Right atrium auricular region (tissue), 2 donors: ENCODE results near the gene CEP350. TPM values are rescaled to one million over a fixed set of nuclear protein-coding genes. Genes with fewer than 3 reads are reported as not detected.

ENCODE experiments used
- DNase-seq: peaks from one replicate; pipeline ENCODE4 v3.0.0-alpha.2; 2019; ENCODE audit warnings: low spot score
- H3K27ac ChIP-seq, 2 donors: fragments of 200-600 bp; sonication (generic); 1 replicate in 1 of 2; 2 replicates in 1 of 2; pipeline ENCODE4 v1.5.1; 2016 to 2019
- H3K27me3 ChIP-seq, 2 donors: fragments of 200-600 bp; sonication (generic); one replicate each; pipeline versions ENCODE4 v1.5.1 to v1.6.0; 2017 to 2019
- H3K36me3 ChIP-seq: fragments of 200-600 bp; sonication (generic); one replicate; pipeline ENCODE4 v1.5.1; 2016
- H3K4me1 ChIP-seq, 2 donors: fragments of 200-600 bp; sonication (generic); one replicate each; pipeline versions ENCODE4 v1.5.1 to v1.6.0; 2017 to 2019
- H3K4me3 ChIP-seq, 2 donors: fragments of 200-600 bp; sonication (generic); 1 replicate in 1 of 2; 2 replicates in 1 of 2; pipeline ENCODE4 v1.5.1; 2017 to 2019; ENCODE audit warnings: mild to moderate bottlenecking in 1 of 2, moderate library complexity in 1 of 2
- H3K9me3 ChIP-seq, 2 donors: fragments of 200-600 bp; sonication (generic); one replicate each; pipeline ENCODE4 v1.5.1; 2019
- CTCF ChIP-seq, 2 donors: fragments of 200-600 bp; sonication (generic); IDR thresholded peaks; one replicate each; pipeline ENCODE4 v1.5.1; 2019; ENCODE audit warnings: antibody characterized with exemption in 2 of 2
- total RNA-seq, 2 donors: library from RNA; depleted of rRNA; stranded (reverse); fragments of >200 nt; gene quantifications; one replicate each; pipeline ENCODE4 v1.1.0, GENCODE V29; 2016

The CEP350 gene
- total RNA-seq, 2 donors from 2014 or later = 55.3 to 56.1 TPM

GRCh38 chr1:179984101-179984500, 29.5 kb downstream of the CEP350 start:
- Histone ChIP-seq H3K4me1 (no peaks in the 10 kb centered on the region), H3K36me3 (no peaks in the 10 kb centered on the region), H3K4me3 (no peak overlapping the region), H3K27ac (no peak overlapping the region), H3K9me3 (no peaks in the 10 kb centered on the region), H3K27me3 (no peaks in the 10 kb centered on the region)
- no peak for TF ChIP-seq CTCF (IDR thresholded peaks at IDR 0.05)
- no peak for DNase-seq

- H3K4me3 ChIP-seq = no peak overlapping the region
- no peaks in the 10 kb centered on the region for H3K27me3 ChIP-seq
- no peaks in the 10 kb centered on the region for H3K4me1 ChIP-seq
- H3K9me3 ChIP-seq = no peaks in the 10 kb centered on the region
- no peak for DNase-seq
- TF ChIP-seq CTCF (IDR thresholded peaks at IDR 0.05) = no peak
- no peaks in the 10 kb centered on the region for H3K36me3 ChIP-seq
- no peak overlapping the region for H3K27ac ChIP-seq
Measured at GRCh38 chr1:179984942-179985341, 30.3 kb downstream of the CEP350 start.

- Histone ChIP-seq H3K4me3 (no peak overlapping the region), H3K36me3 (peaks cover 12% of the 10 kb centered on the region), H3K27me3 (no peaks in the 10 kb centered on the region), H3K9me3 (no peaks in the 10 kb centered on the region), H3K27ac (no peak overlapping the region), H3K4me1 (no peaks in the 10 kb centered on the region)
- TF ChIP-seq CTCF (IDR thresholded peaks at IDR 0.05) = no peak
- DNase-seq = no peak
Measured at GRCh38 chr1:179990847-179991246, 36.2 kb downstream of the CEP350 start.

GRCh38 chr1:179995576-179995975, 41.0 kb downstream of the CEP350 start:
- no peaks in the 10 kb centered on the region for H3K4me1 ChIP-seq
- DNase-seq = no peak
- H3K27me3 ChIP-seq = no peaks in the 10 kb centered on the region
- H3K36me3 ChIP-seq = peaks cover 12% of the 10 kb centered on the region
- H3K4me3 ChIP-seq = no peak overlapping the region
- no peak for TF ChIP-seq CTCF (IDR thresholded peaks at IDR 0.05)
- no peak overlapping the region for H3K27ac ChIP-seq
- H3K9me3 ChIP-seq = no peaks in the 10 kb centered on the region

- DNase-seq = no peak
- Histone ChIP-seq H3K4me1 (no peaks in the 10 kb centered on the region), H3K4me3 (no peak overlapping the region), H3K27ac (no peak overlapping the region), H3K9me3 (no peaks in the 10 kb centered on the region), H3K27me3 (no peaks in the 10 kb centered on the region), H3K36me3 (peaks cover 12% of the 10 kb centered on the region)
- TF ChIP-seq CTCF (IDR thresholded peaks at IDR 0.05) = no peak
Measured at GRCh38 chr1:179996099-179996498, 41.5 kb downstream of the CEP350 start.

GRCh38 chr1:180000575-180000974, 46.0 kb downstream of the CEP350 start:
- no peaks in the 10 kb centered on the region for H3K9me3 ChIP-seq
- H3K4me3 ChIP-seq = no peak overlapping the region
- peaks cover 0 to 13% of the 10 kb centered on the region in 2 donors for H3K4me1 ChIP-seq
- no peaks in the 10 kb centered on the region for H3K27me3 ChIP-seq
- DNase-seq = no peak
- H3K36me3 ChIP-seq = no peaks in the 10 kb centered on the region
- TF ChIP-seq CTCF (IDR thresholded peaks at IDR 0.05) = no peak
- H3K27ac ChIP-seq = no peak overlapping the region
